ENCODE results near the gene SLC35F3. TPM values are rescaled to one million over a fixed set of nuclear protein-coding genes. Genes with fewer than 3 reads are reported as not detected.

The SLC35F3 gene
- total and polyA plus RNA-seq, 9 of the 15 experiments (the other 6 are each of a cell fraction or from before 2014, with no cell fraction given): 0.04 to 0.07 (median 0.04) TPM; not detected in 6

DNA sequence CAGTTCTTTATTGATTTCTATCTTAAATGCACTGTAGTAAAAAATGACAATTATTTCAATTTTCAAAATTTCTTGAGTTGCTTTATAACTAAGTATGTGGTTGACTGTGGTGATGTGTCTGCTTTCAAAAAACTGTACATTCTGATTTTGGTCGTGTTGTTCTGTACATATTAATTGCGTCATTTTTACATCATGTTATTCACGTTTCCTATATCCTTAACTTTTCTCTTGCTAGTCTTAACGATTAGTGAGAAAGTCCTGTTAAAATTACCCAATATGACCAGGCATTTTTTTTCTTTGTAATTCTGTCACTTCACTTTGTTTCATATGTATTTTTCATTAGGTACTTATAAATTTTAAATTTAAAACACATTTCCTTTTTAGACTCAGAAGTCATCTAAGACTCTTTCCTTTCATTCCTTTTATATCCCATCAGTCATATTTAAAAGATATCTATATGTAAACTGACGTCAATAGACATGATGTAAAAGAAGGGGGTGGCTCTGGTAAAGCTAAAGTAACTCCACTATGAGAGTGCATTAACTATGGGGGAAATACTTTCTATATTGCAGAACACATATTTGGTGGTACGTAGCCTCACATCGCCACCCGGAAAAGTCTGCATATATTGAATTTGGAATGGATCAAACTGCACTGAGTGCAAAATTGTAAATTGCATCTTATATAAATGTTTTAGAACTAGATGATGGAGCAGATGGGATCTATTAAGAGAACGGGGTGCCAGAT is 467.7 kb downstream of the SLC35F3 start (continued):
- TF ChIP-seq, protein P1, sequence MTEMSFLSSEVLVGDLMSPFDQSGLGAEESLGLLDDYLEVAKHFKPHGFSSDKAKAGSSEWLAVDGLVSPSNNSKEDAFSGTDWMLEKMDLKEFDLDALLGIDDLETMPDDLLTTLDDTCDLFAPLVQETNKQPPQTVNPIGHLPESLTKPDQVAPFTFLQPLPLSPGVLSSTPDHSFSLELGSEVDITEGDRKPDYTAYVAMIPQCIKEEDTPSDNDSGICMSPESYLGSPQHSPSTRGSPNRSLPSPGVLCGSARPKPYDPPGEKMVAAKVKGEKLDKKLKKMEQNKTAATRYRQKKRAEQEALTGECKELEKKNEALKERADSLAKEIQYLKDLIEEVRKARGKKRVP (CRISPR knock-in tag; IDR thresholded peaks at IDR 0.05): peak; percentile 29; the same call in 1 of the 2 replicates

DNA sequence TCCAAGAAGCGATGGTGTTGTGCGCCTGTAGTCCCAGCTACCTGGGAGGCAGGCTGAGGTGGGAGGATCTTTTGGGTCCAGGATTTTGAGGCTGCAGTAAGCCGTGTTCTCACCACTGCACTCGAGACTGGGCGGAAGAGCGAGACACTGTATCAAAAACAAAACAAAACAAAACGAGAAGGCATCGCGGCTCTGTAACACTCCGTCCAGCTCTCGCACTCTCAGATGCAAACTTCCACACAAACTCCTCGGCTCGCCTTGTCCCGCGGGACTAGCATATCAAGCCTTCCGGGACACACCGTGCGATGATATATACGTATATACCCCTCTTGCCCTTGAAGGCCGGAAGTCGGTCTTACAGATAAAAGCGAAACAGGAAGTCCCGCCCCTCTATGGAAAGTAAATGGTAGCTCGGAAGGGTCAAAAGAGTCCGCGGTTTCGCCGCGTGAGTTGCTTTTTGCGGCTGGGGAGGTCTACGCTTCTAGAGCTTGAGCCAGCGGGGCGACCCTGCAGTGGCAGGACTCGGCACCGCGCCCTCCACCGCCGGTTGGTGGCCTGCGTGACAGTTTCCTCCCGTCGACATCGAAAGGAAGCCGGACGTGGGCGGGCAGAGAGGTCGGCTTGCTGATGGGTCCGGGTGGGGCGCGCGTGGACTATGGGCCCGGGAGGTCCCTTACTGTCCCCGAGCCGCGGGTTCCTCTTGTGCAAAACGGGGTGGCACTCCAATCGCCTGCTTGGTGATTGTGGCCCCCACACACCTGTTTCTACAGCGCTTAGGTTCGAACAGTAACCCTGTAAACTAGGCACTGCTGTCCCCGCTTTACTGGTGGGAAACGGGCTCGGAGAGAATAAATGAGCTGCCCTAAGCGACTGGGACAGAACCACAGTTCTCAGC is 468.8 kb downstream of the SLC35F3 start, which contains the start of gene COA6:
Gene COA6 (plus strand): TSS at position 393 of the 895 bp plus-strand sequence. CDS start 11 bp downstream, at position 404.
- no peaks in the 10 kb centered on the region for H4K20me1 ChIP-seq (replicated peaks; ENCODE audit: control insufficient read depth, insufficient read depth, low read length)
- intact Hi-C loops (cut with micrococcal nuclease): loop anchor here (2.0 to 10.0 kb wide), 5 partner anchors 51 to 719 kb away; partner anchors contain the start of gene TARBP1
- H2AFZ ChIP-seq (ENCODE audit: low read depth, low read length): peak within 1 kb of the TSS; percentile 98
- H3K36me3 ChIP-seq (ENCODE audit: control insufficient read depth, insufficient read depth, low read length): peaks cover 38% of the 10 kb centered on the region
- BruUV-seq (replicated peaks): TSS peak; percentile 71
- peak within 1 kb of the TSS; percentile 81 for H3K4me3 ChIP-seq
- H3K4me1 ChIP-seq (replicated peaks in 1 of 2; ENCODE audit: control insufficient read depth in 2 of 2, insufficient read depth in 2 of 2, low read length in 2 of 2): peaks cover 5 to 36% of the 10 kb centered on the region in 2 experiments
- POLR2A ChIA-PET: interaction anchor here (0.6 to 3.5 kb wide), 25 partner anchors 9 to 1794 kb away, joined by 3 to 27 read pairs (median 3); partner anchors contain the start of gene TARBP1
- FAIRE-seq: peak; percentile 94
- H3K27me3 ChIP-seq (ENCODE audit: control insufficient read depth in 2 of 2, insufficient read depth in 2 of 2, low read length in 2 of 2): no peaks in the 10 kb centered on the region
- H3K27ac ChIP-seq (ENCODE audit: extremely low read depth, low read depth, low read length): peak within 1 kb of the TSS; percentile 93
- H3K79me2 ChIP-seq (ENCODE audit: control insufficient read depth, insufficient read depth, low read length): peaks cover 61% of the 10 kb centered on the region
- H3K9ac ChIP-seq (ENCODE audit: insufficient read depth in 1 of 2, low read depth in 2 of 2, low read length in 2 of 2): peak within 1 kb of the TSS; percentile 94 to 98
- no peaks in the 10 kb centered on the region for H3K9me1 ChIP-seq (ENCODE audit: control insufficient read depth, insufficient read depth, low read length)
- H3K4me2 ChIP-seq (ENCODE audit: insufficient read depth, low read length): peak within 1 kb of the TSS; percentile 84
- CTCF ChIA-PET (ENCODE audit: low intra/inter-chr PET ratio): no interaction called here
- in situ Hi-C loops (cut with MboI): no loop called here
- no peaks in the 10 kb centered on the region for H3K9me3 ChIP-seq (replicated peaks; ENCODE audit: control insufficient read depth, insufficient read depth, low read depth, low read length)
- DNase-seq (ENCODE audit: extremely low read depth in 1 of 4, low spot score in 3 of 4): peak; percentile 90 to 99 (median 92)
- under 1% methylated on average over 62 of the region's 62 CpGs for WGBS (ENCODE audit: insufficient coverage, low coverage, missing lambda C conversion rate)
- peak; percentile 90 for ATAC-seq
- TF ChIP-seq DDX20 (tag; IDR thresholded peaks at IDR 0.05; ENCODE audit: low read depth) (no peak), NCOA6 (IDR thresholded peaks at IDR 0.05) (no peak; the same call in 1 of the 2 replicates), PHB (CRISPR knock-in tag; IDR thresholded peaks at IDR 0.05) (no peak), ZNF175 (CRISPR knock-in tag; IDR thresholded peaks at IDR 0.05; ENCODE audit: low read depth) (peak; percentile 87), FOXK2 (conservative IDR thresholded peaks at IDR 0.05 in 1 of 2, IDR thresholded peaks at IDR 0.05 in 1 of 2; ENCODE audit: low read depth in 2 of 2) (peak; percentile 92 to 96), FIP1L1 (IDR thresholded peaks at IDR 0.05; ENCODE audit: low read depth, low read length, poor library complexity, severe bottlenecking) (peak; percentile 75), KDM5B (IDR thresholded peaks at IDR 0.05; ENCODE audit: insufficient replicate concordance, low read depth, low read length) (peak; percentile 97), BCL6 (CRISPR knock-in tag; IDR thresholded peaks at IDR 0.05) (no peak), GABPA (tag; conservative IDR thresholded peaks at IDR 0.05; ENCODE audit: low read depth) (peak; percentile 100), ZFX (CRISPR knock-in tag; IDR thresholded peaks at IDR 0.05) (peak; percentile 71), SAFB2 (IDR thresholded peaks at IDR 0.05; ENCODE audit: borderline replicate concordance, low read depth, low read length, severe bottlenecking) (no peak)
- TF ChIP-seq, protein P2, sequence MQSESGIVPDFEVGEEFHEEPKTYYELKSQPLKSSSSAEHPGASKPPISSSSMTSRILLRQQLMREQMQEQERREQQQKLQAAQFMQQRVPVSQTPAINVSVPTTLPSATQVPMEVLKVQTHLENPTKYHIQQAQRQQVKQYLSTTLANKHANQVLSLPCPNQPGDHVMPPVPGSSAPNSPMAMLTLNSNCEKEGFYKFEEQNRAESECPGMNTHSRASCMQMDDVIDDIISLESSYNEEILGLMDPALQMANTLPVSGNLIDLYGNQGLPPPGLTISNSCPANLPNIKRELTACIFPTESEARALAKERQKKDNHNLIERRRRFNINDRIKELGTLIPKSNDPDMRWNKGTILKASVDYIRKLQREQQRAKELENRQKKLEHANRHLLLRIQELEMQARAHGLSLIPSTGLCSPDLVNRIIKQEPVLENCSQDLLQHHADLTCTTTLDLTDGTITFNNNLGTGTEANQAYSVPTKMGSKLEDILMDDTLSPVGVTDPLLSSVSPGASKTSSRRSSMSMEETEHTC (IDR thresholded peaks at IDR 0.05): peak; percentile 85

All from K562 (cell line).